MCF 10A (cell line): Measurements from ENCODE around the gene MIPOL1. TPM values are rescaled to one million over a fixed set of nuclear protein-coding genes. Genes with fewer than 3 reads are reported as not detected.
A peak's percentile ranks its signal among the peaks of the same experiment; 100 is the strongest.

Experiments used
- BruUV-seq: library from RNA; stranded (reverse); fragments of 400-500 nt; replicated peaks from 2 replicates; lab custom pipeline; 2021; lab: Mats Ljungman, UMichigan
- CTCF ChIA-PET: fragments of 300-600 bp; sonication (Branson Sonifier 250); formaldehyde crosslinking; extraction: SDS; loops from one replicate; lab custom pipeline; 2021; ENCODE audit warnings: antibody characterized with exemption, inconsistent platforms; lab: Yijun Ruan, JAX
- POLR2A ChIA-PET: fragments of 300-600, 350-650 bp; sonication (Branson Sonifier 250); formaldehyde crosslinking; extraction: SDS; loops from one replicate; lab custom pipeline; 2020; ENCODE audit warnings: antibody characterized with exemption, inconsistent platforms; lab: Yijun Ruan, JAX
- DNase-seq: peaks from one replicate; pipeline ENCODE4 v3.0.0-alpha.2; 2018; ENCODE audit not compliant: unreplicated experiment
- H3K27ac Mint-ChIP-seq: one replicate; pipeline ENCODE4 v1.8.0; 2022; ENCODE audit warnings: mild to moderate bottlenecking, low read depth, mixed read lengths; ENCODE audit not compliant: unreplicated experiment
- H3K27me3 Mint-ChIP-seq: one replicate; pipeline ENCODE4 v1.8.0; 2022; ENCODE audit warnings: mixed read lengths; ENCODE audit not compliant: insufficient read depth, unreplicated experiment
- H3K36me3 Mint-ChIP-seq: one replicate; pipeline ENCODE4 v1.8.0; 2022; ENCODE audit warnings: mild to moderate bottlenecking, moderate library complexity, mixed read lengths; ENCODE audit not compliant: insufficient read depth, unreplicated experiment
- H3K4me1 Mint-ChIP-seq: one replicate; pipeline ENCODE4 v1.8.0; 2022; ENCODE audit warnings: mixed read lengths; ENCODE audit not compliant: insufficient read depth, unreplicated experiment
- H3K4me3 Mint-ChIP-seq: one replicate; pipeline ENCODE4 v1.8.0; 2022; ENCODE audit warnings: mild to moderate bottlenecking, moderate library complexity, mixed read lengths; ENCODE audit not compliant: unreplicated experiment
- H3K9me3 Mint-ChIP-seq: one replicate; pipeline ENCODE4 v1.8.0; 2022; ENCODE audit warnings: mixed read lengths; ENCODE audit not compliant: unreplicated experiment
- CTCF ChIP-seq: fragments of 200-600 bp; IDR thresholded peaks from one replicate; pipeline ENCODE4 v1.8.0; 2022; ENCODE audit warnings: antibody characterized with exemption, mild to moderate bottlenecking; ENCODE audit not compliant: unreplicated experiment
- intact Hi-C: fragments of 100-400 bp; cut with micrococcal nuclease; formaldehyde crosslinking; loops from 2 replicates; pipeline ENCODE4 v1.14.1; 2022
- total RNA-seq: library from RNA; stranded (reverse); gene quantifications from 2 replicates; pipeline ENCODE4 v1.2.3, GENCODE V29; 2022

MIPOL1 gene
- total RNA-seq, 1 experiment from 2014 or later = 16.3 TPM

GRCh38 chr14:37237094-37237493 is 39.4 kb downstream of the MIPOL1 start:
- no peaks in the 10 kb centered on the region for H3K27me3 Mint-ChIP-seq
- no peaks in the 10 kb centered on the region for H3K9me3 Mint-ChIP-seq
- DNase-seq = no peak
- H3K36me3 Mint-ChIP-seq = no peaks in the 10 kb centered on the region
- ChIA-PET POLR2A (interaction anchor here (0.6 kb wide), 1 partner anchor 638 kb away, joined by 3 read pairs; no protein-coding TSS in a partner anchor), CTCF (interaction anchor here (0.6 to 2.2 kb wide), 6 partner anchors 9 to 638 kb away, joined by 3 to 12 read pairs (median 6); no protein-coding TSS in a partner anchor)
- intact Hi-C loops = no loop called here
- no peak overlapping the region for H3K4me3 Mint-ChIP-seq
- TF ChIP-seq CTCF = no peak
- no peak overlapping the region for H3K27ac Mint-ChIP-seq
- H3K4me1 Mint-ChIP-seq = no peaks in the 10 kb centered on the region
- no TSS peak for BruUV-seq

GRCh38 chr14:37237735-37238200 is 40.0 kb downstream of the MIPOL1 start:
- Mint-ChIP-seq H3K9me3 (no peaks in the 10 kb centered on the region), H3K27me3 (no peaks in the 10 kb centered on the region), H3K36me3 (no peaks in the 10 kb centered on the region), H3K27ac (no peak overlapping the region), H3K4me3 (no peak overlapping the region), H3K4me1 (no peaks in the 10 kb centered on the region)
- ChIA-PET POLR2A (interaction anchor here (0.6 kb wide), 1 partner anchor 637 kb away, joined by 3 read pairs; no protein-coding TSS in a partner anchor), CTCF (interaction anchor here (1.1 to 3.8 kb wide), 3 partner anchors 7 to 356 kb away, joined by 5 to 28 read pairs (median 12); no protein-coding TSS in a partner anchor)
- no TSS peak for BruUV-seq
- TF ChIP-seq CTCF = no peak
- no peak for DNase-seq
- intact Hi-C loops = no loop called here

- H3K4me1 Mint-ChIP-seq = no peaks in the 10 kb centered on the region
- H3K27me3 Mint-ChIP-seq = no peaks in the 10 kb centered on the region
- ChIA-PET POLR2A (no interaction called here), CTCF (interaction anchor here (0.8 to 3.8 kb wide), 4 partner anchors 10 to 687 kb away, joined by 3 to 28 read pairs (median 6); no protein-coding TSS in a partner anchor)
- intact Hi-C loops = no loop called here
- H3K4me3 Mint-ChIP-seq = no peak overlapping the region
- no peaks in the 10 kb centered on the region for H3K36me3 Mint-ChIP-seq
- DNase-seq = no peak
- no peak for TF ChIP-seq CTCF
- BruUV-seq = no TSS peak
- H3K9me3 Mint-ChIP-seq = no peaks in the 10 kb centered on the region
- no peak overlapping the region for H3K27ac Mint-ChIP-seq
These were observed 43.5 kb downstream of the MIPOL1 start for GRCh38 chr14:37241198-37241597.

GRCh38 chr14:37246427-37246829 is 48.7 kb downstream of the MIPOL1 start:
- CTCF ChIA-PET = interaction anchor here (0.6 to 3.6 kb wide), 21 partner anchors 10 to 642 kb away, joined by 3 to 46 read pairs (median 3); partner anchors contain the start of genes FOXA1 and TTC6
- peak; percentile 64 for DNase-seq
- no peak overlapping the region for H3K4me3 Mint-ChIP-seq
- no peak overlapping the region for H3K27ac Mint-ChIP-seq
- peak; percentile 63 for TF ChIP-seq CTCF
- intact Hi-C loops = loop anchor here (1.0 to 5.0 kb wide), 4 partner anchors 348 to 1621 kb away; no protein-coding TSS in a partner anchor
- H3K36me3 Mint-ChIP-seq = no peaks in the 10 kb centered on the region
- no peaks in the 10 kb centered on the region for H3K27me3 Mint-ChIP-seq
- POLR2A ChIA-PET = interaction anchor here (0.7 to 0.9 kb wide), 2 partner anchors 349 to 628 kb away, joined by 3 read pairs; partner anchors contain the start of genes FOXA1 and TTC6
- no TSS peak for BruUV-seq
- H3K9me3 Mint-ChIP-seq = no peaks in the 10 kb centered on the region
- no peaks in the 10 kb centered on the region for H3K4me1 Mint-ChIP-seq
